ENCODE results near the gene LMTK2.

The LMTK2 gene

GRCh38 chr7:98138672-98139071 is 32.0 kb downstream of the LMTK2 start:
- H3K9me3 ChIP-seq (ENCODE audit: insufficient read depth, low read depth, low read length): no peaks in the 10 kb centered on the region
- no peaks in the 10 kb centered on the region for H3K27me3 ChIP-seq (ENCODE audit: insufficient read depth, low read length, poor library complexity, severe bottlenecking)
- peaks cover 11% of the 10 kb centered on the region for H3K4me1 ChIP-seq (ENCODE audit: insufficient read depth, low read length, poor library complexity, severe bottlenecking)
- H3K36me3 ChIP-seq (ENCODE audit: insufficient read depth, low read length): peaks cover 44% of the 10 kb centered on the region; the same call in 1 of the 2 replicates
- no peak overlapping the region for H2AFZ ChIP-seq (ENCODE audit: low read length)
- TF ChIP-seq CTCF (conservative IDR thresholded peaks at IDR 0.05; ENCODE audit: low read length) (no peak), EZH2phosphoT487 (IDR thresholded peaks at IDR 0.05; ENCODE audit: borderline replicate concordance) (no peak)
- H3K9ac ChIP-seq (ENCODE audit: low read depth, low read length, poor library complexity, severe bottlenecking): no peak overlapping the region
- no peaks in the 10 kb centered on the region for H3K9me2 ChIP-seq (replicated peaks; ENCODE audit: low read depth, low read length)
- peaks cover 3% of the 10 kb centered on the region for H3F3A ChIP-seq (ENCODE audit: low read depth)
- no peak overlapping the region for H3K4me2 ChIP-seq (ENCODE audit: low read depth, low read length, poor library complexity, severe bottlenecking)
- peaks cover 10% of the 10 kb centered on the region; the same call in 1 of the 2 replicates for H3K79me2 ChIP-seq (ENCODE audit: insufficient read depth, low read length)
- H3K4me3 ChIP-seq (ENCODE audit: low read length, poor library complexity, severe bottlenecking): no peak overlapping the region
- peaks cover 41% of the 10 kb centered on the region for H4K20me1 ChIP-seq (ENCODE audit: insufficient read depth, low read length, poor library complexity, severe bottlenecking)

- Histone ChIP-seq H3K4me2 (ENCODE audit: low read depth, low read length, poor library complexity, severe bottlenecking) (no peak overlapping the region), H3K9ac (ENCODE audit: low read depth, low read length, poor library complexity, severe bottlenecking) (no peak overlapping the region), H3K79me2 (ENCODE audit: insufficient read depth, low read length) (no peaks in the 10 kb centered on the region), H3K4me3 (ENCODE audit: low read length, poor library complexity, severe bottlenecking) (no peak overlapping the region), H3K4me1 (ENCODE audit: insufficient read depth, low read length, poor library complexity, severe bottlenecking) (no peaks in the 10 kb centered on the region), H3K9me3 (ENCODE audit: insufficient read depth, low read depth, low read length) (no peaks in the 10 kb centered on the region), H3F3A (ENCODE audit: low read depth) (no peaks in the 10 kb centered on the region), H3K9me2 (replicated peaks; ENCODE audit: low read depth, low read length) (no peaks in the 10 kb centered on the region), H4K20me1 (ENCODE audit: insufficient read depth, low read length, poor library complexity, severe bottlenecking) (peaks cover 3% of the 10 kb centered on the region), H2AFZ (ENCODE audit: low read length) (no peak overlapping the region), H3K36me3 (ENCODE audit: insufficient read depth, low read length) (peaks cover 45% of the 10 kb centered on the region), H3K27me3 (ENCODE audit: insufficient read depth, low read length, poor library complexity, severe bottlenecking) (no peaks in the 10 kb centered on the region)
- TF ChIP-seq CTCF (conservative IDR thresholded peaks at IDR 0.05; ENCODE audit: low read length) (no peak), EZH2phosphoT487 (IDR thresholded peaks at IDR 0.05; ENCODE audit: borderline replicate concordance) (no peak)
Measured at GRCh38 chr7:98142658-98143057, 36.0 kb downstream of the LMTK2 start.

GRCh38 chr7:98148607-98149006 is 41.9 kb downstream of the LMTK2 start:
- H3K4me2 ChIP-seq (ENCODE audit: low read depth, low read length, poor library complexity, severe bottlenecking): no peak overlapping the region
- H3K9ac ChIP-seq (ENCODE audit: low read depth, low read length, poor library complexity, severe bottlenecking): no peak overlapping the region
- peaks cover 19% of the 10 kb centered on the region for H3K36me3 ChIP-seq (ENCODE audit: insufficient read depth, low read length)
- no peaks in the 10 kb centered on the region for H4K20me1 ChIP-seq (ENCODE audit: insufficient read depth, low read length, poor library complexity, severe bottlenecking)
- H3K4me1 ChIP-seq (ENCODE audit: insufficient read depth, low read length, poor library complexity, severe bottlenecking): no peaks in the 10 kb centered on the region
- no peak overlapping the region for H3K4me3 ChIP-seq (ENCODE audit: low read length, poor library complexity, severe bottlenecking)
- no peaks in the 10 kb centered on the region for H3K79me2 ChIP-seq (ENCODE audit: insufficient read depth, low read length)
- H2AFZ ChIP-seq (ENCODE audit: low read length): no peak overlapping the region
- no peaks in the 10 kb centered on the region for H3K9me3 ChIP-seq (ENCODE audit: insufficient read depth, low read depth, low read length)
- H3K9me2 ChIP-seq (replicated peaks; ENCODE audit: low read depth, low read length): no peaks in the 10 kb centered on the region
- no peaks in the 10 kb centered on the region for H3F3A ChIP-seq (ENCODE audit: low read depth)
- TF ChIP-seq EZH2phosphoT487 (IDR thresholded peaks at IDR 0.05; ENCODE audit: borderline replicate concordance) (no peak), CTCF (conservative IDR thresholded peaks at IDR 0.05; ENCODE audit: low read length) (no peak)
- no peaks in the 10 kb centered on the region for H3K27me3 ChIP-seq (ENCODE audit: insufficient read depth, low read length, poor library complexity, severe bottlenecking)

Data from Loucy (cell line).